Renal cortical epithelial cell (primary cell): Measurements from ENCODE around the gene GNLY. TPM values are rescaled to one million over a fixed set of nuclear protein-coding genes. Genes with fewer than 3 reads are reported as not detected.

ENCODE experiments used
- DNase-seq: peaks from one replicate; pipeline ENCODE4 v3.0.0-alpha.2; 2011; ENCODE audit warnings: low read depth
- total RNA-seq: library from RNA; depleted of rRNA; stranded (reverse); fragments of >200 nt; gene quantifications from 2 replicates; pipeline ENCODE4 v1.2.3, GENCODE V29; 2014

Gene GNLY
- total RNA-seq, 1 donor from 2014 or later, result not detected

DNA sequence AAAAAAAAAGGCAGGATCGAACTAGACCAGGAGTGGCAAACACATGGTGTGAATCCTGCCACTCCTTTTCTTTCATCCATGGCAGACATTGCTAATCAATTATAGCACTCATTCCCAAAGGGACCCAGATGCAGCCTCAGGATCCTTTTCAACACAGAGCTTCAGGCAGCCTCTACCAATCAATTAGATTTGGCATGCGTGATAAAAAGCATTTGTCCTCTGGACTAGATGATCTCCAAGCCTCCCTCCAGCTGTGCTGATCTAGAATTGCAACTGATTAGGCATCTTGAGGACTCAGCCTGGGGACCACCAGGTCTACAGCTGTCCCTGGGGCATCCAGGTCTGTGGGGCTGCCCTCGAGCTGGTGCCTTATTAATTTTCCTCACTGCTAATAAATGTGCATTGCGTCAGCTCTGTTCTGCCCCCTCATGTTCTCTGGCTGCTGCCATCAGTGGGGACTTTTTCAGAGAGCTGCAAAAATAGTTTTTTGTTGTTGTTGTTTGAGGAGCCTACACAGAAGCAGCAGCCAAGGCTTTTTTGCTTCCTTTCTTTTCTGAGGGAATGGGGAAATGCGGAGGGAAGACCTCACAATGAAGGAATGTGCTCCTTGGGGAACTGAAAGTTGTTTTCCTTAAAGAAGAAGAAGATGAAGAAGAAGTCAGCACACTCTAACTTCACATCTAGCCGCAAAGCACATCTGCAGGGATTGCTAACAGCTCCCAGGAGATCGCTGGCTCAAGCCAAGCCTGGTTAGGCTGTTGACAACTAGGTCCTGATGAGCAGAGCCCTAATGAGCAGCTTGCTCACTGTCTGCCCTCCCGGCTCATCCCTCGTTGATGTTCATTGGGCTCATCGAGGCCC is 50.8 kb downstream of the GNLY start:
- peak; percentile 27 for DNase-seq

DNA sequence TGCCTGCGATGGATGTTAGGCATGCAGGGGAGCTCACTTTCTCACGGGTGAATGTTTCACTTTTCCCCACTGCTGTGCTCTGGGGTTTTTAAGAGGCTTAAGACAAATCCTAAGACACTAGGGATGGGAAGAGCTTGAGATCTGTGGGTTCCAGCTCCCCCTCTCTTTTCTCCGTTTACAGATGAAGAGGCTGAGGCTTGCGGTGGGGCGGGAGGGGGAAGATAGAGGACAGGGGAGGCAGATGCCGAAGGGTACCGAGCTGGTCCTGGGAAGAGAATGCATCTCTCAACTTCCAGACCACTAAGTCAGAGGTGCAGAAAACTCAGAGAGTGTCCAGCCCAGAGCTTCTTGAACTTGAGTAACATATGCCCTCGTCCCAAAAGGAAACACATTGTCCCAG is 51.5 kb downstream of the GNLY start:
- no peak for DNase-seq

DNA sequence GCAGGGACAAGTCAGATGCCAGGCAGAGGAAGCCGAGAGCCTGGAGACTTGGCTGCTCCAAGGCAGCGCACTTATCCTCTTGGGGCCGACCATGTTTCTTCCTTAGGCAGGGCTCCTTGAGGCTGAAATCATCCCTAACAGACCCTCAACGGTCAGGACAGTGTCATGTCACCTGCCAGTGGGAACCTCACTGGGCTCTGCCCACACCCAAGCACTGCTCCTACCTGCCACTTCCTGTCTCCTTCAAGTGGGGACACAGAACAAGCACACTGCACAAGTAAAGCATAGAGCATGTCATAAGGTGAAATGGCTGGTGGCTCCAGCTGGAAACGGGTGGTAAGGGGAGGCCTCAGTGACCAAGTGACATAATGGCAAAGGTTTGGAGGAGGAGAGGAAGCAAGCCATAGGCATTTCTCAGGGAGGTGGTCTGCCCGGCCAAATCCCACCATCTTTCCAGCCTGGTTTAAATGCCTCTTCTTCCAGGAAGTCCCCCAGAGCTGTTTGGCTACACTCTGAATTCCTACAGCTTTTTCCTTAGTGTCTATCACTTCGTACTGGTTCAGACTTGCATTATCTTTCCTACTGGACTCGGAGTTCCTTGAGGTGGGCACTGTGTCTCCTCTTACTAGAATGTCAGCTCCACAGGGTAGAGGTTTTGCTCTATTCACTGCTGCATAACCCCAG is 52.3 kb downstream of the GNLY start:
- no peak for DNase-seq

DNA sequence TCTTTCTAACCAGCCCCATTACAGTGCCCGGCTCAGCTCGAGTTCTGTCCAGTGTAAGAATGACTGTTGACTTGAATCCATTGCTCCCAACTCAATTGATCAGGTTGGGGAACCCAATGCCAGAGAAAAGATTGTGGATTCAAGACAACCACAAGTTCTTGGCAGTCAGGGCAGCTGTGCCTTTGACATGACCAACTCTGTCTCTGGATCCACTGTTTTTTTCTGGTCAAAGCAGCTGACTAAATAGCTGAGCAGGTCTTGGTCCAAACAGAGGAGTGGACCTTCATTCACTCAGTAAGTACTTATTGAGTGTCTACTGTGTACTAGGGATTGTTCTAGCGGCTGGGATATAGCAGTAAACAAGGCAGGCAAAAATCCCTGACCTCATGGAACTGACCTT is 53.3 kb downstream of the GNLY start:
- no peak for DNase-seq

DNA sequence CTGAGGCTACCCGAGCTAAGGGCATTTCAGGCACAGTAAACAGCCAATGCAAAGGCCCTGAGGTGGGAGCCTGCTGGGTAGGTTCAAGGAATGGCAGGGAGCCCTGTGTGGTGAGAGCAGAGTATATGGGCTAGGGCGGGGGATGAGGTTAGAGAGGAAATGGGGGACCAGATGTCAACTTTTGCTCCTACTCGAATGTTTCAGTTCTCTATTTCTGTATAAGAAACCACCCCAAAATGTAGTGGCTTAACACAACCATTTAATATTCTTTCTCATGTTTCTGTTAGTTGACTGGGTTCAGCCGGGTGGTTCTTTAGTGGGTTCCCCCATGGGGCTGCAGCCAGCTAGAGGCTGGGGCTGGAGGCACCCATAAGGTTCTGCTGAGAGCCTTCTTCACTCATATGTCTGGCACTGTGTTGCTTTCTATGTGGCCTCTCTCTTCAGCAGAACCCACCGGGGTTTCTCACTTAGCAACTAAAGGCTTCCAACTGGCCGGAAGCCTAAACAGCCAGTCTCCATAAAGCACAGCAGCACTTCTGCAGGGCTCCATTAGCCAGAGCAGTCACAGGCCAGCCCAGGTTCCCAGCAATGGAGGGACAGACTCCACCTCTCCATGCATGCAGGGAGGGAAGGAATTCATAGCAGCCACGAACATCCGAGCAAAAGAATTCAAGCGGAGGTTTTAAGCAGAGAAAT is 54.0 kb downstream of the GNLY start:
- DNase-seq, result no peak

Other genes starting within 250 kb of the GNLY start
- gene MAT2A, start 155.2 kb upstream of the GNLY start, total RNA-seq, result 54.9 and 292 TPM in 2 replicates
- 32.6 and 51.4 TPM in 2 replicates for gene GGCX, start 132.9 kb upstream of the GNLY start, total RNA-seq
- 47.0 and 103 TPM in 2 replicates for gene VAMP8, start 116.8 kb upstream of the GNLY start, total RNA-seq
- 1.6 and 5.6 TPM in 2 replicates for gene VAMP5, start 109.9 kb upstream of the GNLY start, total RNA-seq
- 163 and 434 TPM in 2 replicates for gene RNF181, start 98.6 kb upstream of the GNLY start, total RNA-seq
- 6.9 and 13.6 TPM in 2 replicates for gene TMEM150A, start 91.7 kb upstream of the GNLY start, total RNA-seq
- 13.3 and 18.9 TPM in 2 replicates for gene C2orf68, start 82.3 kb upstream of the GNLY start, total RNA-seq
- 37.2 and 38.7 TPM in 2 replicates for gene USP39, start 78.2 kb upstream of the GNLY start, total RNA-seq
- not detected in 2 replicates for gene SFTPB, start 26.2 kb upstream of the GNLY start, total RNA-seq
- 4.3 and 12.9 TPM in 2 replicates for gene ATOH8, start 59.6 kb downstream of the GNLY start, total RNA-seq
- gene ST3GAL5, start 194.6 kb downstream of the GNLY start, total RNA-seq, result 5.2 and 5.9 TPM in 2 replicates